ENCODE measurements around the gene SLC35B4. TPM values are rescaled to one million over a fixed set of nuclear protein-coding genes. Genes with fewer than 3 reads are reported as not detected.

Gene SLC35B4
- total RNA-seq, 1 experiment from 2014 or later = 14.7 TPM

- Histone ChIP-seq H3K27me3 (ENCODE audit: insufficient read depth, low read length) (no peaks in the 10 kb centered on the region; the same call in 1 of the 2 replicates), H3K27ac (ENCODE audit: low read depth, low read length) (no peak overlapping the region), H4K20me1 (ENCODE audit: insufficient read depth) (no peaks in the 10 kb centered on the region), H3K9me2 (ENCODE audit: insufficient read depth) (no peaks in the 10 kb centered on the region), H3K4me3 (replicated peaks in 1 of 2; ENCODE audit: low read depth in 1 of 2, low read length in 2 of 2) (peak overlapping the region; percentile 69 to 80), H3K36me3 (ENCODE audit: control insufficient read depth in 1 of 2, insufficient read depth in 2 of 2, low read length in 2 of 2) (no peaks in the 10 kb centered on the region), H3K4me1 (ENCODE audit: control insufficient read depth in 1 of 2, insufficient read depth in 2 of 2, low read length in 2 of 2) (peaks cover 3 to 12% of the 10 kb centered on the region in 2 experiments; a peak in 3 of 4 replicates), H3K4me2 (ENCODE audit: low read length) (peak overlapping the region; percentile 88), H3K9me3 (ENCODE audit: control insufficient read depth in 1 of 2, insufficient read depth in 1 of 2, low read depth in 1 of 2, low read length in 2 of 2) (no peaks in the 10 kb centered on the region), H2AFZ (ENCODE audit: low read depth, low read length, poor library complexity, severe bottlenecking) (peak overlapping the region; percentile 69), H3K79me2 (ENCODE audit: insufficient read depth, low read length) (no peaks in the 10 kb centered on the region; the same call in 1 of the 2 replicates), H3K9ac (ENCODE audit: low read length) (no peak overlapping the region)
- no TSS peak for BruUV-seq (replicated peaks)
- ATAC-seq (no peak), DNase-seq (ENCODE audit: low read depth, low spot score) (no peak)
- CTCF ChIA-PET = interaction anchor here (0.9 to 2.2 kb wide), 2 partner anchors 11 to 40 kb away, joined by 3 to 6 read pairs; no protein-coding TSS in a partner anchor
- intact Hi-C loops (cut with micrococcal nuclease) = loop anchor here (10.0 kb wide), 1 partner anchor 1233 kb away; the partner anchor contains the start of gene CHCHD3
- RAD21 ChIA-PET (ENCODE audit: low non-redundant PET in 1 of 2, low total read pairs in 2 of 2, uncharacterized antibody in 2 of 2, unreplicated experiment in 2 of 2) = no interaction called here
- TF ChIP-seq EZH2 (IDR thresholded peaks at IDR 0.05) (no peak), CEBPB (IDR thresholded peaks at IDR 0.05; ENCODE audit: low read depth) (no peak), RAD21 (IDR thresholded peaks at IDR 0.05; ENCODE audit: low read depth) (no peak), ATF3 (IDR thresholded peaks at IDR 0.05) (no peak), ZFX (IDR thresholded peaks at IDR 0.05) (no peak), SIN3A (IDR thresholded peaks at IDR 0.05; ENCODE audit: low read depth) (no peak), TCF7L2 (IDR thresholded peaks at IDR 0.05; ENCODE audit: borderline replicate concordance, extremely low read depth, insufficient read depth, insufficient read length) (no peak), YY1 (IDR thresholded peaks at IDR 0.05; ENCODE audit: extremely low read depth, insufficient replicate concordance, low read depth, low read length) (no peak), CBX3 (IDR thresholded peaks at IDR 0.05; ENCODE audit: low read depth) (no peak)
- TF ChIP-seq, protein P1, sequence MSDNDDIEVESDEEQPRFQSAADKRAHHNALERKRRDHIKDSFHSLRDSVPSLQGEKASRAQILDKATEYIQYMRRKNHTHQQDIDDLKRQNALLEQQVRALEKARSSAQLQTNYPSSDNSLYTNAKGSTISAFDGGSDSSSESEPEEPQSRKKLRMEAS (IDR thresholded peaks at IDR 0.05) = no peak
- POLR2A ChIA-PET = interaction anchor here (0.8 kb wide), 1 partner anchor 12 kb away, joined by 3 read pairs; no protein-coding TSS in a partner anchor
Observed at GRCh38 chr7:134317434-134317833, 704 bp upstream of the SLC35B4 start.

Data from HCT116 (cell line).